Nephron (organoid): ENCODE measurements around the gene GNS.
A peak's percentile ranks its signal among the peaks of the same experiment; 100 is the strongest.

Experiments used
- H3K27ac Mint-ChIP-seq, 3 experiments: 2 replicates each; pipeline ENCODE4 v1.8.0; 2020; ENCODE audit warnings: mixed read lengths in 3 of 3, mild to moderate bottlenecking in 2 of 3, moderate library complexity in 1 of 3
- H3K27me3 Mint-ChIP-seq: 2 replicates; pipeline ENCODE4 v1.8.0; 2021; ENCODE audit warnings: low read depth, mild to moderate bottlenecking, moderate library complexity, mixed read lengths
- H3K36me3 Mint-ChIP-seq: 2 replicates; pipeline ENCODE4 v1.8.0; 2020; ENCODE audit warnings: low read depth, mixed read lengths
- H3K4me1 Mint-ChIP-seq: 2 replicates; pipeline ENCODE4 v1.8.0; 2020; ENCODE audit warnings: mixed read lengths
- H3K4me3 Mint-ChIP-seq, 3 experiments: 2 replicates each; pipeline ENCODE4 v1.8.0; 2020; ENCODE audit warnings: mild to moderate bottlenecking in 3 of 3, mixed read lengths in 3 of 3, moderate library complexity in 2 of 3
- H3K9me3 Mint-ChIP-seq: 2 replicates; pipeline ENCODE4 v1.8.0; 2020; ENCODE audit warnings: mixed read lengths
- CTCF ChIP-seq, 3 experiments: fragments of 200-600 bp; sonication (generic); IDR thresholded peaks; one replicate each; pipeline ENCODE4 v1.5.0; 2021; ENCODE audit warnings: antibody characterized with exemption in 3 of 3; ENCODE audit not compliant: unreplicated experiment in 3 of 3

GNS gene

GRCh38 chr12:64666054-64666914 lies 92.9 kb downstream of the GNS start:
- Mint-ChIP-seq H3K9me3 (no peaks in the 10 kb centered on the region), H3K27ac (peak overlapping the region; percentile 69 to 84 (median 77)), H3K4me3 (peak overlapping the region in 1 of 3 experiments; percentile 12), H3K4me1 (peaks cover 66% of the 10 kb centered on the region), H3K36me3 (no peaks in the 10 kb centered on the region), H3K27me3 (no peaks in the 10 kb centered on the region)
- no peak for TF ChIP-seq CTCF (IDR thresholded peaks at IDR 0.05; ENCODE audit: unreplicated experiment in 3 of 3)

GRCh38 chr12:64665514-64665913 lies 93.7 kb downstream of the GNS start:
- no peaks in the 10 kb centered on the region for H3K36me3 Mint-ChIP-seq

More at GRCh38 chr12:64665514-64665913, 93.7 kb downstream of the GNS start:
- peaks cover 62% of the 10 kb centered on the region for H3K4me1 Mint-ChIP-seq
- H3K27ac Mint-ChIP-seq = peak overlapping the region; percentile 69 to 84 (median 77)
- no peaks in the 10 kb centered on the region for H3K9me3 Mint-ChIP-seq
- no peak for TF ChIP-seq CTCF (IDR thresholded peaks at IDR 0.05; ENCODE audit: unreplicated experiment in 3 of 3)
- no peaks in the 10 kb centered on the region for H3K27me3 Mint-ChIP-seq
- H3K4me3 Mint-ChIP-seq = peak overlapping the region in 1 of 3 experiments; percentile 12
